ENCODE results near the gene GH1.
"Not testable (repeated sequence)": the region's sequence is repeated elsewhere in the genome, so short reads cannot be mapped to it uniquely, and the experiment has no call there.

Gene GH1

DNA sequence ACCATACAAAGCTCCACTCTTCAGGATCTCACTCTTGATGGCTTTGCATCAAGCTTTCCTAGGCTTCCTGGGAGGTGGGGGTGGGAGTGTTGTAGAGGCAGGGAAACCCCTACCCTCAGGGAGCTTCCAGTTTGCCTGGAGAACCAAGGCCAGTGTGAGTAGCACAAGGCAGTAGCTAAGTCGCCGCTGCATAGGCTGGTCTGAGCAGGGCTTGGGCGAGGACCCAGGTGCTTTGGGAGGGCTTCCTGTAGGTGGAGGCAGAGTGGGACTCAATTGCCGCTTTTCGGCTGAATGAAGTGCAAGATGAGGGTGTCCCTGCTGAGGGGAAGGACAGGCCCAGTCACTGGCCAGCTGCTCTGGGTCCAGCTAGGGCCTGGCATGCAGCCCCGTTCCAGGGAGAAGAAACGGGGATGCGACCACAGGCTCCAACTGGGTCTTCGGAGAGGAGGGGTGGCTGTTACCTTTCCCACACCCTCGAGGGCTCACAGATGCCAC lies 9.6 kb upstream of the GH1 start:
- H3K4me3 ChIP-seq (ENCODE audit: low read depth, low read length): no peak overlapping the region
- in situ Hi-C loops (cut with HindIII; ENCODE audit: low sequenced_read_pairs): loop anchor here (5.0 kb wide), 1 partner anchor 54 kb away; no protein-coding TSS in a partner anchor
- DNase-seq (ENCODE audit: low read depth): no peak
- no peak for TF ChIP-seq CTCF (IDR thresholded peaks at IDR 0.05; ENCODE audit: low read depth, low read length, missing control alignments)

GRCh38 chr17:63927464-63928171 lies 9.0 kb upstream of the GH1 start:
- no peak for DNase-seq (ENCODE audit: low read depth)
- in situ Hi-C loops (cut with HindIII; ENCODE audit: low sequenced_read_pairs): loop anchor here (5.0 kb wide), 1 partner anchor 55 kb away; no protein-coding TSS in a partner anchor
- no peak overlapping the region for H3K4me3 ChIP-seq (ENCODE audit: low read depth, low read length)
- no peak for TF ChIP-seq CTCF (IDR thresholded peaks at IDR 0.05; ENCODE audit: low read depth, low read length, missing control alignments)

GRCh38 chr17:63926164-63926563 lies 7.5 kb upstream of the GH1 start:
- no peak for TF ChIP-seq CTCF (IDR thresholded peaks at IDR 0.05; ENCODE audit: low read depth, low read length, missing control alignments)
- no peak overlapping the region for H3K4me3 ChIP-seq (ENCODE audit: low read depth, low read length)
- in situ Hi-C loops (cut with HindIII; ENCODE audit: low sequenced_read_pairs): loop anchor here (5.0 kb wide), 1 partner anchor 56 kb away; no protein-coding TSS in a partner anchor
- DNase-seq (ENCODE audit: low read depth): no peak

DNA sequence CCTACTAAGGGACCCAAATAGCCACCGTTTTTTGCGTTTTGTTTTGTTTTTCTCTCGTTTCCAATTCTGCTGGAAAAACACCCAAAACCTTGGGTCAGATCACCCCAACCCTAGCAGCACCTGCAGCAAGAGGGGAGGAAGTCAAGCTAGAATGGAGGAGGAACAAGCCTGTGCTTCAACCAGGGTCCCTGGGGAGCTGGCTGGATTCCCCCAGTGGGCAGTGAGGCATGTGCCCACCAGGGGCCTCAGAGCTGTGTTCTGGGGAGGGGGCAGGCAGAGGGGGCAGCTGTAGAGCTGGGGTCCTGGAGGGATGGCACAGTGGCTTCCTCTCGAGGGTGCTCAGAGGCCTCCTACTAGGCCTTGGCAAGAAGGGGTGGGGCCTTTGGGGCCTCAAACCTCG lies 7.0 kb upstream of the GH1 start:
- in situ Hi-C loops (cut with HindIII; ENCODE audit: low sequenced_read_pairs): loop anchor here (5.0 kb wide), 1 partner anchor 57 kb away; no protein-coding TSS in a partner anchor
- TF ChIP-seq CTCF (IDR thresholded peaks at IDR 0.05; ENCODE audit: low read depth, low read length, missing control alignments): no peak
- H3K4me3 ChIP-seq (ENCODE audit: low read depth, low read length): no peak overlapping the region
- DNase-seq (ENCODE audit: low read depth): no peak

DNA sequence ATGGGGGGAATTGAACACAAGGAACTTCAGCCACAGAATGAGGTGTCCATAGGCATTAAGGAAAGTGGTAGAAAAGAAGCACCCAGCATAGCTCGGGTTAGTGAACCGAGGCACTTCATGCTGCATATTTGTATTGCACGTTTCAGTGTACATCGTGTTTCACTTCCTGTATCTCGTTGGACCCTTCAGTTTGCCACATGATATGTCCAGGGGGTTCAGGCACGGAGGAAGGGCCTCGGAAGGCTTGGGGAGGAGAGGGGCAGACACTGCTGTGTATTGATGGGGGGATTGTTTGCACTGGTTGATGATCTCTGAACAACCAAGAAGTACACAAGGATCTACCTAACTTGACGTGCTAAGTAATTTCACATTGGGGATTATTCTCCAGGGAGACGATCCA lies 3.8 kb upstream of the GH1 start:
- DNase-seq (ENCODE audit: low read depth); in situ Hi-C loops (cut with HindIII; ENCODE audit: low sequenced_read_pairs); H3K4me3 ChIP-seq (ENCODE audit: low read depth, low read length): not testable (repeated sequence)

- in situ Hi-C loops (cut with HindIII; ENCODE audit: low sequenced_read_pairs); DNase-seq (ENCODE audit: low read depth); H3K4me3 ChIP-seq (ENCODE audit: low read depth, low read length): not testable (repeated sequence)
Measured at GRCh38 chr17:63920779-63921178, 2.1 kb upstream of the GH1 start.

GRCh38 chr17:63920050-63920449 lies 1.4 kb upstream of the GH1 start:
- DNase-seq (ENCODE audit: low read depth); H3K4me3 ChIP-seq (ENCODE audit: low read depth, low read length); in situ Hi-C loops (cut with HindIII; ENCODE audit: low sequenced_read_pairs): not testable (repeated sequence)

- in situ Hi-C loops (cut with HindIII; ENCODE audit: low sequenced_read_pairs): no loop called here
- peak; percentile 97 for TF ChIP-seq CTCF (IDR thresholded peaks at IDR 0.05; ENCODE audit: low read depth, low read length, missing control alignments)
- DNase-seq (ENCODE audit: low read depth): peak; percentile 13
- H3K4me3 ChIP-seq (ENCODE audit: low read depth, low read length): no peak overlapping the region
Measured at GRCh38 chr17:63919311-63919723, 678 bp upstream of the GH1 start.
